SK-N-MC (cell line): ENCODE data around the gene MARK1.

Experiments
- EZH2 ChIP-seq: fragments of 200-600 bp; sonication (generic); IDR thresholded peaks from one replicate; pipeline ENCODE4 v1.6.1; 2017; ENCODE audit warnings: antibody characterized with exemption
- FOXP2 ChIP-seq: optimal IDR thresholded peaks from 2 replicates; pipeline ENCODE3; 2011; ENCODE audit warnings: mild to moderate bottlenecking, moderate library complexity; ENCODE audit not compliant: insufficient read depth; ENCODE audit errors: extremely low read length, control extremely low read depth
- POLR2AphosphoS5 ChIP-seq: IDR thresholded peaks from 2 replicates; pipeline ENCODE4 v1.6.1; 2012; ENCODE audit warnings: mild to moderate bottlenecking, low read depth, low read length, borderline replicate concordance

DNA sequence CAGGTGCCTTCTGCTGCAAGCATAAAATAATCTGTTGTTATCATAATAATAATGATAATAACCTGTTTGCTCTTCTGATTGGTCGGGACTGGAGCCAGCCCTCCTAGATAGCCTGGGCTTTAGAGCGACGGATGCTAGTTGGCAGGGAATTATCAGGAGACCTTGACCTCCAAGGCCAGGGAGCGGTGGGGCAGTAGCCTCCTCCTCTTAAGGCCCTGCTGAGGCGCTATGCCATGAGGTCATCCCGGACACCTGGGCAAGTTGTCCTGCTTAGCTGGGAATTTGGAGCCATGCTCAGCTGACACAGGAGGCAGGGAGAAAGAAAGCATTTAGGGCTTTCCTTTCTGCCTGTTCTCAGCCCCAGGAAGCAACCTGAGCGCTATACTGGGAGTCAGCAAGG lies 177.8 kb downstream of the MARK1 start:
- TF ChIP-seq EZH2 = no peak
- TF ChIP-seq POLR2AphosphoS5 = no peak
- no peak for TF ChIP-seq FOXP2
